Measurements from ENCODE around the gene RAD21L1.

The RAD21L1 gene

DNA sequence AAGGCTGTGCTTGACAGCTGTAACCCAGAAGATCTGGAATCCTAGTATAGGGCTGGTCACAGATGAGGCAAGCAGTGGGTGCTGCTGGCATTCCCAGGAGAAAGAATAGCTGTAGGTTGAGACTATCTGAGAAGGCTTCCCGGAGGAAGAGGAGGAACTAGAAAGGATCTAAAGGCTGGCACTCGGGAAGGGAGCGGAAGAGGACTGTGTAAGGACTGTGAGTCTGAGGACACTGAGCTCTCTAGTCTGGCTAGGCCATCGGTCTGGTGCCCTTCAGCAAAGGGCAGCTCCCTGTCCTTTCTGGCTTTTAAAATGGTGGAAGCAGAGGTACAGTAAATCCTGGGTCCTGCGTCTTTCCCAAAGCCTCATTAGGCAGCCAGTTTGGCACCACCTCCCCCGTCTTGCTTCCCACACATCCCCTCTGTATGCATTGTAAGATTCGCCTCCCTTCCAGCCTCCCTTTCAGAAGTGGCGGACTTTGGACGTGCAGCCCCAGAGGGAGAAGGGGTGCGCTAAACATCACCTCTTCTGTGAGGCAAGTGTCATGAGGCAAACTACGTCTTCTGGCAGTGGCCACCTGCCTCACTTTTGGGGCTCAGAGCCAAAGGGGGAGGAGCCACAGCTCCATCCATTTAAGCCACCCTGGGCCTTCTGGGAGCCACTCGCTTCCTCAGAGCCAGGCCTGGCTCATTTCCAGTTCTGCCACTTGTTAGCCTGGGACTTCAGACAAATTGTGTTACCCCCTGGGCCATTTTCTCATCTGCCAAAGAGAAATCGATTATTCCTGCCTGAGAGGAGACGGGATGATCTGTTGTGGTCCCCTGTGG is 48.9 kb downstream of the RAD21L1 start:
- no peak for DNase-seq

DNA sequence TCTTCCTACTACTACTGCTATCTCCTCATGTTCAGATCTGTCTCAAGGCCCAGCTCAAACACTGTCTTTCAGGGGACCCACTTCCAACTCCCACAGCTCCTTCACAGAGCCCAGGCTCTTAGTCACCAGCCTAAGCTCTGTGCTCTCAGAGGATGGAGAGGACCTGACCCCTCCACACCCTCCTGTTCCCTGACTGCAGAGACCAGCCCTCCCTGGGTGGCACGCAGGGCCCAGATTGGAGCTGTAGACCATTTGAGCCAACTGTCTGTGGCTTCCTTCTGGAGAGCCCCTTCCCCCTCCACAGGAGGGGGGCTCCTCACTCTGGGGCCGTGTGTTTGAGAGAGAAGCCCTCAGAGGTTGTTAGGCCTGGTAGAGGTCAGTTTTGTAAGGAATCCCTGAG is 50.1 kb downstream of the RAD21L1 start:
- DNase-seq, result no peak

DNA sequence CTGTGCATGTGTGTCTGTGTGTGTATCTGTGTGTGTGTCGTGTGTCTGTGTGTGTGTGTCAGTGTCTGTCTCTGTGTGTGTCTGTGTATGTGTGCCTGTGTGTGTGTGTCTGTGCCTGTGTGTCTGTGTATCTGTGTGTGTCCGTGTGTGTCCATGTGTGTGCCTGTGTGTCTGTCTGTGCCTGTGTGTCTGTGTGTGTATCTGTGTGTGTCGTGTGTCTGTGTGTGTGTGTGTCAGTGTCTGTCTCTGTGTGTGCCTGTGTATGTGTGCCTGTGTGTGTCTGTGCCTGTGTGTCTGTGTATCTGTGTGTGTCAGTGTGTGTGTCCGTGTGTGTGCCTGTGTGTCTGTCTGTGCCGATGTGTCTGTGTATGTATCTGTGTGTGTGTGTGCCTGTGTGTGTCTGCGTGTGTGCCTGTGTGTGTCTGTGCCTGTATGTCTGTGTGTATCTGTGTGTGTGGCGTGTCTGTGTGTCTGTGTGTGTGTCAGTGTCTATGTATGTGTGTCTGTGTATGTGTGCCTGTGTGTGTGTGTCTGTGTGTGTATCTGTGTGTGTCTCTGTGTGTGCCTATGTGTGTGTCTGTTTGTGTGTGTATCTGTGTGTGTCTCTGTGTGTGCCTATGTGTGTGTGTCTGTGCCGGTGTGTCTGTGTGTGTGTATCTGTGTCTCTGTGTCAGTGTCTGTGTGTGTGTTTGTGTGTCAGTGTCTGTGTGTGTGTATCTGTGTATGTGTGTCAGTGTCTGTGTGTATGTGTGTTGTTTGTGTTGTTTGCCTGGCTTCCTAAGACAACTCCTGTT is 51.9 kb downstream of the RAD21L1 start:
- DNase-seq, result no peak

DNA sequence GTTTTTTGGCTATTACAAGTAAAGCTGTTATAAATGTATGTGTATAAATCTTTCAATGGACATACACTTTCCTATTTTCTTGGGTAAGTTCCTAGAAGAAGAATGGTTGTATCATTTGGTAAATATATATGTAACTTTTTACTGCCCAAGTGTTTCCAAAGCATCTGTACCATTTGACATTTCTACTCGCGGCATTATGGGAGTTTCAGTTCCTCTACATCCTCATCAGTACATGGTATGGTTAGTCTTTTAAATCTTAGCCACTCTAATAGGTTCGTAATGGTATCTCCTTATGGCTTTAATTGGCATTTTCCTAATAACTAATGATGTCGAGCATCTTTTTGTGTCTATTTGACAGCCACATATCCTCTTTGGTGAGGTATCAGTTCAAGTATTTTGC is 53.1 kb downstream of the RAD21L1 start:
- DNase-seq, result peak; percentile 42

DNA sequence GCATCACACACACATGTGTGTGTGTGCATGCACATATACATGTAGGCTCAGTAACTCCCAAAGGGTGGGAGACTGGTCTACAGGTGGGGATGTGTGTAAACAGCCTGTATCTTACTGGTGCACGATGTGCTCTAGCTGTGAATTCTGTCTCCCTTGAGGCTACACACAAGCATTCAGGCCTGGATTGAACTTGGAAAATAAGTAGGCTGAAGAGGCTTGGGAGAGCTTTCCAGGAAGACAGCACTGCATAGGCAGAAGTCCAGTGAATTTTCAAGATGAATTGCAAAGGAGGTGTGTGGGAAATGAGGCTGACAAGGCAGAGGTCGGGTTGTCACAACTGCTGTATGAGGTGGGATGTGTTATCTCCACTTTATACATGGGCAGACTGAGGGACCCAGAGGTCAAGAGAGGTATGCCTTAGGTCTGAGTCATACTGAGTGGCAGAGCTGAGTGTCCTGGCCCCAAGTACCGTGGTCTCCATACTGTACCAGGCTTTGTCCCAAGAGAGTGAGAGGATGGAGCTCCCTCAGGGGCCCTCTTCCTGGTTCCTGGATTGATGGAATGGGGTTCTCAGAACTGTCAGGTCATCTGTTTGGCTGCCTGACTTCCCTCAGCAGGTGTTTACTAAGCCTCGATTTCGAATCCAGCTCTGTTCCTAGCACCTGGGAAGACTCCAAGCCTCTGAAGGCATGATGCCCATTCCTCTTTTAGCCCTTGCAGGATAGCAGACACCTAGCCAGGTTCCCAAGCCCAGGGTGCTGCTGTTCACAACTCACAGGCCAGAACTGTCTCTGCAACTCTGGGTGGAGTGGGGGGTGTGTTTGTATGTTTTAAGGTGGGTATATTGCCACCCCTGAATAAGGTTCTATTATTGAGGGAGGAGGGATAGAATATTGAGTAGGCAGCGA is 54.6 kb downstream of the RAD21L1 start:
- no peak for DNase-seq

DNA sequence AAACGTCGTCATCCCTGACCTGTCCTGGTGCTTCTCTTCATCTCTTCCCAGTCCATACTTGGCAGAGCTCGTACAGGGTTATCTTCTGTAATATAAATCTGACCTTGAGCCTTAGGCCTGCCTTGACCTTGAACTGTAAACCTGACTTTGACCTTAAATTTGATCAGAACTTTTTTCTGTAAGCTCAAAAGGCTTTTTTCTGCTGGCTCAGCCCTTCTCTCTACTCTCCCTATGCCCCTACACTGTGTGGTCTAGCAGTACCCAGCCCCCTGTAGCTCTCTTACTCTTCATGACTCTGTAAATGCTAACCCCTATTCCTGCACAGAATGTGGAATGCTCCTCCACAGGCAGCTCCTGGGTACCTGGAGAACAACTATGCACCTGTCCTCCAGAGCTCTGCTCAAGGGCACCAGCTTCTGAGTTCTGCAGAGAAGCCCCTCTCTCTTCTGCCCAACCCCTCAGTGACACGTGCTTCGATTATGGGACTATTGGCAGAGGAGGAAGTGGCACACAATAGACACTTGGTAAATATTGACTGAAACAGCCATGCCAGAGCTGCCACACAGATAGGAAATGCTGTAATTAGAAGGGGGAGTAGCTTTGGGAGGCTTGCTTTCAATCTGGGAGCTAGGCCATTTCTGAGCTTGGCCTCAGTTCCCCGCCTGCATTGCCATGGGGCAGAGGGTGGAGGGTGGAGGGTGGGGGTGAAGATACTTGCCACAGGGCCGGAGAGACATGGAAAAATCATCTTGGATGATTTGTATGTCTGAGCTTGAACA is 55.6 kb downstream of the RAD21L1 start:
- DNase-seq, result no peak

DNA sequence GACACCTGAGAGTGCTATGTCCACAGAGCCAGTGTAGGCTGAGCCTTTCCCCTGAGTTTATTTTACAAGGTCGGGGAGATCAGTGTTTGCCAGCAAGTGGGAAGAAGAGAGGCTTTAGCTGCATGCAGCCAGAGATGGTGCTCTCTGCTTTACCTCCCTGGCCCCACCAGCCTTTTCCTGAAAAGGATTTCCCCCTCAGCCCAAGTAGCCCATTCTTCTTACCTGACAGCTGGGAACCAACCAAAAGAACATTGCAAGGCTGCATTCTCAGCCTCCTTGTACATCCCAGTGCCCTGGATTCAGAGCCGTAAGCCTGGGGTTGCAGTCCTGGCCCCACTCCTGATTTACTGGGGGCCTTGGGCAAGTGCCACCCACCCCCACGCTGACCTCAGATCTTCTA is 57.1 kb downstream of the RAD21L1 start:
- DNase-seq, result no peak

DNA sequence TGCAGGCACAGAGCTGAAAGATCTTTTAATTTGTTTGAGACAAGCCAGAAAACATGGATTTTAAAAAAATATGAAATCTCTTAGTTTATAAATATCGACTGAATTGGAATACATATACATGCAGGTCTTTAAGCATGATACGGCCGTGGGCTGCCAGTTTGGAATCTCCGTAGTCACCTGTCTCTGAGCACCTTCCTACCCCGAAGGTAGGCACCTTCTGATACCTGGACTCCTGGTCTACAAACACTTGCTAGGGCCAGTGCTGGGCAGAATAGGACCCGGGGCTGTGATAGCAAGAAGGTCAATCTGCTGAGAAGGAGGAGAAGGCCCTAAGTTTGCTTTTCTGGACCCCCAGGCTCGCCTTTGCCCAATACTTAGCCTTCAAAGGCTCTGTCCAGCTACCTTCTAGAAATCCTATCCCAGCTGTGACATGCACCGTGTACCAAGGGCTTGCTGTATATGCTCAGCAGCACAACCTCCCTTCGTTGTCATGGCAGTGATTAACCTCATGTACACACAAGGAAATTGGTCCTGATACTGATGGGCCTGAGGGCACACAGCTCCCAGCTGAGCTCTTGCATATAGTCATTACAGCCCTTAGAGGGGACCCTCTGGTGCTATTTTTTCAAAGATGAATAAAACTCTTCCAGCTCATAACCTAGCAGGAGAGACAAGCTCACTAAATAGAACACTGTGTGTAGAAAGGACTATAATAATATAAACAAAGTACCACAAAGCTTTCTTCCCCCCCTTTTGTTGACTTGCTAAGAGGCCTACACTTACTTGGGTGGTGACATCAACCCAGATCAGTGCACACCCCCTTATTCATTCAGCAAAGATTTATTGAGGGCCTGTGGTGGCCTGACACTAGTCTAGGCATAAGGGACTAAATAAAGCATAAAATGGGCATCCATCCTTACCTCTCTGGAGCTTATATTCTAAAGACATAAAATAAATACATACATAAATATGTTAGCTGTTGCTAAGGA is 58.0 kb downstream of the RAD21L1 start:
- DNase-seq, result no peak

DNA sequence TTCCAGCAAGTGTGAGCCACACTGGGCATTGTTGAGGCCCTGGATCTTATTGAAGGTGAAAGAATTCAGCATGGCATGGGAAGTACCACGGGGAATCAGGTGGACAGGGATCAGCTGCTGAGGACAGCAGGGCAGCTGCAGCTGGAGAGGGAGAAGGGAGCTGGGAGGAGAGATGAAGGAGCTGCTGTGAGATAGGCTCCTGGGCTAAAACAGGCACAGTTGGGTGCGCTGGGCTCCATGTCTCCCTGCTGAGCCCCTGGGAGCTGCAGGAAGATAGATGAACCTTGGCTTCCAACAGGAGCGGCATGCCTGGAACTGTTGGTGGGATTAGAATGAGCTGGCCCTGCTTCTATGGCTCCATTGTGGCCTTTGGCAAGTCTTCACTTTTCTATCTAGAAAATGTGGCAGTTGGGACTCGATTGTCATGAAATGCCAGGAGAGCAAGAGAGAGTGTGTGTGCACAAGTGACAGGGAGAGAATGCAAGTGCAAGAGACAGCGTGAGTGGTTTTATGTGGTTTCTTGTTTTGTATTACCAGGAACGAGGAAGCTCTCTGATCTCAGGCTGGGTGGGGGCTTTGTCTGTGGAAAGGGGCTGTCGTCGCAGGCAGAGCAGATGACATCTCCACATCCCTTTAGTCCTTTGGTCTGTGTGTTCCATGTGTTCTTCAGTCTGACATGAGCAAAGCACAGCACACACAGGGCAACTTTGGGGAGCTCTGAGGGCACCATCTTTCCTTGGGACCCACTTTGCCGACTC is 60.6 kb downstream of the RAD21L1 start:
- no peak for DNase-seq

DNA sequence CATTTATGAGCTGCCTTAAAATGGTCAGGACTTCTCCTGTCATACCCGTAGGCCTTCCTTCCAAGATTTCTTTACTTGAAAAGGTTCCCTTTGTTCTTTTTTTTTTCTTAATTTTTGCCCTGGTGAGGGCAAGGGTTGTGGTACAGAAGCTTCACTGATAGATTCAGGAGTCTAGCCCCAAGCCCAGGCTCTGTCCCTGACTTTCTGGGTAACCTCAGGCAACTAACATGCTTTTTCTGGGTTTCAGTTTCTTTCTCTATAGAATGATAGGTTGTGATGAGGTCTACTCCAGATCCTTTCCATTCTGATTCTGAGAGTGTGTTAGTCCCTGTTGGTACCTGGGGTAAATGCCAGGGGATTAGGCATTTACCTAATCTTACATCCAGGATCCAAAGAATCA is 61.5 kb downstream of the RAD21L1 start:
- no peak for DNase-seq

DNA sequence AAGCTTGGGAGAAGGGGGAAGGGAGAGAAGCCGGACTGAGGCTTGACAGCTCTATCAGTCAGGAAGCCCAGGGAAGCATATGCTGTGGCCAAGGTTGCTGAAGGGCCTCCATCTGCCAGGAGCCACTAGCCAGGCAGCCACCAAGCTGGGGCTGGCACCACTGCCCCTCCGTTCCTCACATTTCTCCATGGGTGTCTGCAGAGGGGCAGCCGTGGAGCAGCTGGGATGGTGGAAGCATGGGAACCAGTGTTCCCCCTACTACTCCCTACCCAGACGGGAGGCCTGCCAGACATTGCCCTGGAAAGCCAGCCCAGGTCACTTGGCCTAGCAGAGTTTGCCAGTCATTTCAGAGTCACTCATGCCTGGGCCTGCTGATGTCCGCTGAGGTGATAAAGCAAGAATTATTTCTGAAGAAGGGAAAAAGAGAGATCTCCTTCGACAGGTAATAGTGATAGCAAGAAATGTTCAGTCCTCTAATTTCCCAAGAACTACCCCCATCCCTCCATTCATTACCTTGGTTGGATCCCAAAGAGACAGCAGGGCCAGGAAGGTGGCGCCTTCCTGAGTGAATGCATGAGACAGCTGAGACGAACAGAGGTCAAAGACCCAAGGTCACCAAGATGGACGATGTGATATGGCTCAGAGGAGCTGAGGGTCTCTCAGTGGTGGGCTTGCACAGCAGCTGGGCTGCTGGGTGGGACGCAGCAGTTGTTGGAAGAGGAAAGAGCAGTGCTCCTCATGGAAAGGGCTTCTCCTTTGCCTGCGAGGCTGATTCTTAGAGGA is 62.1 kb downstream of the RAD21L1 start:
- DNase-seq, result no peak

DNA sequence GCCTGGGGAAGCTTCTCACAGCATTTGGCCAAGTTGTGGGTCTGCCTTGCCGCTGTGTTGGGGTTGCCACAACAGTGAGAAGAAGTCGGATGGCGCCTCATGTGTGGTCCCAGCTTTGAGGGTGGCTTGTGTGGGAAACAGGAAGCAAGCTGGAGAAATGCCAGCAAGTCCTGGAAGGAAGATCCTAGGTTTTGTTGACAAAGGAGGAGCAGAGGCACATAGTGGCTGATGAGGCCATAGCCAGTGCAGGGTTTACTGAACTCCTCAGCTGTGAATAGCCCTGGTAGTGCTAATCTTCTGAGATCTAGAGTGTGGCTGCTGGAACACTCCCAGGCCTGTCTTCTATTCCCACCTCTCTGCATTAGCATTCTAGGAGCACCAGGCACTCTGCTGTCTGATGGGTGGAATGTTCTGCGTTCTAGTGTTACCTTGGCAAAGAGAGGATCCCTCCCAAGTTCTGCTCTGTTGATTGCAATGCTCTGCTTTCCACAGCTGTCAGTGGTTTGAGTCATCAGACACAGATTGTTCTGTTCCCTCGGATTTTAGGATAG is 65.4 kb downstream of the RAD21L1 start:
- no peak for DNase-seq

DNA sequence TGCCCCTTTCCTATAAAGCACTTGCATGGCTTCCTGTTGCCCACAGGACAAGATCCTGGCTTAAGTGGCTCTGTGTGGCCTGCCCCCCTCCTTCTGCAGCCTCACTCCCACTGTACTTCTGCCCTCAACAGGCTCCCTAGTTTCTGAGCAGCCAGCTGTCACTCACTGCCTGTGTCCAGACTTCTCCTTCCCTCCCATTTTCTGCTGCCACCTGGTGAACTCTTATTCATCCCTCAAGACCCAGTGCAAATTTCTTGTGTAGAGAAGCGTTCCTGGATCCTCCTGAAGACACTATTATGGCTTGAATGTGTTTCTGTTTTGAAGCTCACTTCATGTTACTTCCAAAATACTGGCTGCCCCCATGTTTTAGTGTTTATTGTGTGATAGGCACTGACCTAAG is 66.8 kb downstream of the RAD21L1 start:
- DNase-seq, result no peak

DNA sequence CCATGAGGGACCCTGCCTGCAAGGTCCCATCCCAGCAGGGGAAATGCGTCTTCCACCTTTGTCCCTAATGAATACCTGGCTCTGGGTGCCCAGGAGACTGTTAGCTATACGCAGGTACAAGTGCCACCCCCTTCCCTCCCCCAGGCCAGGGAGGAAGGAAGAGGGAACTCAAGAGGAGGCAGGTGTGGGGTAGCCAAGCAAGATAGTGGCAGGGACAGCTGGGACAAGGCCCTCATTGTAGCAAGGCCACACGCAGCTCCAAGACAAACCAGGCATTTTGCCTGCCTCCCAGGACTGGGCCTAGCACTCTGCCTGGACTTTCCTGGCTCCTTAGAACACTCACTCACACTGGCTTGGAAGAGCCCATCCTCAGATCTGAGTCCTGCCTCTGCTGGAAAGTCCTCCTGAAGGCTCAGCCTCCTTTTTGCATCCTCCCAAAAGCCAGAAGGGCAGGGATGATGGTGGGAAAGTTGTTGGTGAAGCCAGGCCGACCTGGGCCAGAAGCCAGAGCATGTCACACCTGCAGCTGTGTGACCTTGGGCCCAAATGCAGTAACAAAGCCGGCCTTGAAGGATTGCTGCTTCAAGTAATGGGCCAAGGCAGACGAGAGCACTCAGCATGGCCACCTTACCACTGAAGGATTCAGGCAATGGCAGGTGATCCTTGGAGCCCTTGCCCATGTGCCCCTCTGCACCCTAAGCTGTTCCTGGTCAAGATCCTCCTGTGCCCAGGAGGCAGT is 68.0 kb downstream of the RAD21L1 start:
- no peak for DNase-seq

DNA sequence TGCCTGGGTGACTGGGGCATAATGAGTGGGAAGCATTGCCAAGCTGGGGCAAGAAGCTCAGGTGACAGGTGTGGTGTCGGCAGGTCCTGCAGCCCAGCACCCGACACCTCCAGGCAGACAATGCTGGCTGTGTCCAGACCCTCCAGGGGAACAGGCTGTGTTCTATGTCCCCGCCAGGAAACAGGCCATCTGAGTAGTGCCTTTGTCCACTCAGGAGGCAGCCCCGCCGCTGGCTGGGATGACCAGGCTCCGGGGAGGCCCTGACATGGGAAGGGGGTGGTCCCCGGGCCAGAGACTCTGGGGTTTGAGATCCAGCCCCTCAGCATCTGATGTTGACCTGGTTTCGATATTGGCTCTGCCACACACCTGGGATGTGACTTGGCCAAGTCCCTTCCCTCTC is 68.7 kb downstream of the RAD21L1 start:
- DNase-seq, result no peak

DNA sequence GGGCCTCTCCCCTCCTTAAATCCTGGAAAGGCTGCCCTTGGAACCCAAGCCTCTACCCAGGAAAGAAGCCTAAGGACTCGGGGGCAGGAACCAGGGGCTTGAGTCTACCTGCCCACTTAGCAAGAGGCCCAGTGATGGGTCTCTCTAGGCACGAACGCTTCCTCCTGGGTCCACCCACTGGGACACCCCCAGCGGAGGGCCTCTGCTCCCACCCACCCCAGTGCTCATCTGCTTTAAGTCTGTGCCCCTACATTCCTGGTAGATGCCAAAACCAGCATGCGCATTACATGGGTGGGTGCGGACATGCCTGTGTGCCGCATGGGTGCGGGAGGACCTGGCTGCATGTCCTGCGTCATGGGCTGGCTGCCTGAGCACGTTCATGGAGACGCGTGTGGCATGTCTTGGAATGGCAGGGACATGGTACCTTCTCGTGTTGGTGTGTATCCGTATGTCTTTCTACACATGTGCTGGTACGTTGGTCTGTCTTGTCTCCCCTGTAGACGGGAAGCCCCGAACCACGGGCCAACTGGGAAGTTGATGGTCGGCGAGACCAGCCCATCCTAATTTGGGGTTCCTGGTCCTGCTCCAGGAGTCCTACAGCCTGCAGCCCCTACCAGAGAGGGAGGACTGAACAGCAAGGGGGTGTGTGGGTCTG is 69.6 kb downstream of the RAD21L1 start:
- DNase-seq, result no peak

DNA sequence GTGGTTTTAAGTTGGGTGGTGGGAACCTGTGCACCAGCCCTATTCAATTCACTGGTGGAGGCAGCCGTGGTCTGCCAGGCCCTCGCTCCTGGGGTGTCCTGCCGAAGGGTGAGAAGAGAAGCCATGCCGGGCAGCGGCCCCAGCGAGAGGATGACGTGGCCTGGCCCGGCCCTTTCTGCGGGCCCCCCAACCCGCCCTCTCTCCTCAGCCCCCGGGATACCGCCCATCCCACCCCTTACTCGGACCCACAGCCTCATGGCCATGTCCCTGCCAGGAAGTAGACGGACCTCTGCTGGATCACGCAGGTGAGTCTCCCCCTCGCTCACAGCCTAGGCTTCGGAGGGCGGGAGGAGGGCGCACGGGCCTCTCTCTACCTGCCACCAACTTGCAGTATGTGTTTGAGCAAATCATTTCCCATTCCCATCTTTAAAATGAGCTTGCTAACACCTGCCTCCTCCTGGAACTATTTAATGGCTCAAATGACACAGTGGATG is 70.3 kb downstream of the RAD21L1 start:
- no peak for DNase-seq

DNA sequence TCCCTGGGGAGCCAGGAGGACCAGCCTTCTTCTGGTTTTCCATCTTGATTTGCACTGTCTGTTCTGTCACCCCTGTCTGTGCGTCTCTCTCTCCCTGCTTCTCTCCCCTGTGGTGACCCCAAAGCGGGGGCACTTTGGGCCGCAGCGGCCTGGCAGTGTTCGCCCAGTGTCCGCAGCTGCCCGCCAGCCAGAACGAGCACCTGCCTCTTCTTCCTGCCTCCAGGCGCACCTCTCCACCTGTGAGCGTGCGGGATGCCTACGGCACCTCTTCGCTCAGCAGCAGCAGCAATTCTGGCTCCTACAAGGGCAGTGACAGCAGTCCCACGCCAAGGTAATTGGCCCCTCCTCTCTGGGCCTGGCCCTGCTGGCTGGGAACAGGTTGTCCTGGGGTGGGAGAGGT is 71.1 kb downstream of the RAD21L1 start:
- no peak for DNase-seq
